ENCODE data around the gene TMEM121B.

The TMEM121B gene

GRCh38 chr22:17112491-17113042 lies 8.6 kb downstream of the TMEM121B start:
- no peak overlapping the region for H3K4me3 ChIP-seq (ENCODE audit: low read depth, low read length)
- DNase-seq (ENCODE audit: low read depth), result no peak
- TF ChIP-seq, protein P1, sequence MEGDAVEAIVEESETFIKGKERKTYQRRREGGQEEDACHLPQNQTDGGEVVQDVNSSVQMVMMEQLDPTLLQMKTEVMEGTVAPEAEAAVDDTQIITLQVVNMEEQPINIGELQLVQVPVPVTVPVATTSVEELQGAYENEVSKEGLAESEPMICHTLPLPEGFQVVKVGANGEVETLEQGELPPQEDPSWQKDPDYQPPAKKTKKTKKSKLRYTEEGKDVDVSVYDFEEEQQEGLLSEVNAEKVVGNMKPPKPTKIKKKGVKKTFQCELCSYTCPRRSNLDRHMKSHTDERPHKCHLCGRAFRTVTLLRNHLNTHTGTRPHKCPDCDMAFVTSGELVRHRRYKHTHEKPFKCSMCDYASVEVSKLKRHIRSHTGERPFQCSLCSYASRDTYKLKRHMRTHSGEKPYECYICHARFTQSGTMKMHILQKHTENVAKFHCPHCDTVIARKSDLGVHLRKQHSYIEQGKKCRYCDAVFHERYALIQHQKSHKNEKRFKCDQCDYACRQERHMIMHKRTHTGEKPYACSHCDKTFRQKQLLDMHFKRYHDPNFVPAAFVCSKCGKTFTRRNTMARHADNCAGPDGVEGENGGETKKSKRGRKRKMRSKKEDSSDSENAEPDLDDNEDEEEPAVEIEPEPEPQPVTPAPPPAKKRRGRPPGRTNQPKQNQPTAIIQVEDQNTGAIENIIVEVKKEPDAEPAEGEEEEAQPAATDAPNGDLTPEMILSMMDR (IDR thresholded peaks at IDR 0.05; ENCODE audit: control insufficient read depth, extremely low read depth, insufficient read depth), result no peak

DNA sequence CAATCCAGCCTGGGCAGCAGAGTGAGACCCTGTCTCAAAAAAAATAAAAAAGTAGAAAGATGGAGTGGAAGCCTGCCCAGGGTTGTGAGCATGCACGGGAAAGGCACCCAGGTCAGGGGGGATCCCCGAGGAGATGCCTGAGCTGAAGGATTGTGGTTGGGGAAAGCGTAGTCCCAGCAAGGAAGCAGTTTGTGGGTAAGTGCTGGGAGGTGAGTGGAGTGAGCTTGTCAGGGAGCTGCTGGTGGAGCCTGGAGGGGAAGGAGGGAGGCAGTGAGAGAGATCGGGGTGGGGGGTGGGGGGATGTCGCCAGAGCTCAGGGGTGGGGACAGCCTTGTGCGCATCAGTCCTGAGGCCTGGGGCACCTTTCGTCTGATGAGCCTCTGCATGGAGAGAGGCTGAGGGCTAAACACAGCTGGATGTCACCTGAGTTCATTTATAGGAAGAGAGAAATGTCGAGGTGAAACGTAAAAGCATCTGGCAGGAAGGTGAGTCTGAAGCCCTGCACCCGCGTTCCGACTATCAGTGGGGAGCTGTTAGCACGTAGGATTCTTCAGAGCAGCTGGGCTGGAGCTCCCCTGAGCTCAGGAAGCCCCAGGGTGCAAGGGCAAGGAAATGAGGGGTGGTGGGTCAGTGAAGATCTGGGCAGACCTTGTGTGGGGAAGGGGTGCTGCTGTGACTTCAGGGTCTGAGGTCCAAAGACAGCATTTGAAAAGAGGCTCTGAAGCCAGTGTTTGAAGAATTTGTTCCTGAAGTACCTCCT lies 10.2 kb downstream of the TMEM121B start:
- no peak overlapping the region for H3K4me3 ChIP-seq (ENCODE audit: low read depth, low read length)
- TF ChIP-seq, protein P1 (IDR thresholded peaks at IDR 0.05; ENCODE audit: control insufficient read depth, extremely low read depth, insufficient read depth), result no peak
- no peak for DNase-seq (ENCODE audit: low read depth)

GRCh38 chr22:17109976-17110375 lies 11.2 kb downstream of the TMEM121B start:
- no peak for DNase-seq (ENCODE audit: low read depth)
- TF ChIP-seq, protein P1 (IDR thresholded peaks at IDR 0.05; ENCODE audit: control insufficient read depth, extremely low read depth, insufficient read depth), result no peak
- H3K4me3 ChIP-seq (ENCODE audit: low read depth, low read length), result no peak overlapping the region

- TF ChIP-seq, protein P1 (IDR thresholded peaks at IDR 0.05; ENCODE audit: control insufficient read depth, extremely low read depth, insufficient read depth), result no peak
- no peak for DNase-seq (ENCODE audit: low read depth)
- H3K4me3 ChIP-seq (ENCODE audit: low read depth, low read length), result no peak overlapping the region
Observed at GRCh38 chr22:17109113-17109865, 11.9 kb downstream of the TMEM121B start.

DNA sequence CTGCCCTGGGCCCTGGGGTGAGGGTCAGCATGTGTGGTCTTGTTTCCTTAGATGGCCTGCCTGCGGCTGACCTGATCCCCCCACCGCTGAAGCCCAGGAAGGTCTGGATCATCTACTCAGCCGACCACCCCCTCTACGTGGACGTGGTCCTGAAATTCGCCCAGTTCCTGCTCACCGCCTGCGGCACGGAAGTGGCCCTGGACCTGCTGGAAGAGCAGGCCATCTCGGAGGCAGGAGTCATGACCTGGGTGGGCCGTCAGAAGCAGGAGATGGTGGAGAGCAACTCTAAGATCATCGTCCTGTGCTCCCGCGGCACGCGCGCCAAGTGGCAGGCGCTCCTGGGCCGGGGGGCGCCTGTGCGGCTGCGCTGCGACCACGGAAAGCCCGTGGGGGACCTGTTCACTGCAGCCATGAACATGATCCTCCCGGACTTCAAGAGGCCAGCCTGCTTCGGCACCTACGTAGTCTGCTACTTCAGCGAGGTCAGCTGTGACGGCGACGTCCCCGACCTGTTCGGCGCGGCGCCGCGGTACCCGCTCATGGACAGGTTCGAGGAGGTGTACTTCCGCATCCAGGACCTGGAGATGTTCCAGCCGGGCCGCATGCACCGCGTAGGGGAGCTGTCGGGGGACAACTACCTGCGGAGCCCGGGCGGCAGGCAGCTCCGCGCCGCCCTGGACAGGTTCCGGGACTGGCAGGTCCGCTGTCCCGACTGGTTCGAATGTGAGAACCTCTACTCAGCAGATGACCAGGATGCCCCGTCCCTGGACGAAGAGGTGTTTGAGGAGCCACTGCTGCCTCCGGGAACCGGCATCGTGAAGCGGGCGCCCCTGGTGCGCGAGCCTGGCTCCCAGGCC lies 12.7 kb downstream of the TMEM121B start:
- no peak for DNase-seq (ENCODE audit: low read depth)
- TF ChIP-seq, protein P1 (IDR thresholded peaks at IDR 0.05; ENCODE audit: control insufficient read depth, extremely low read depth, insufficient read depth), result no peak
- no peak overlapping the region for H3K4me3 ChIP-seq (ENCODE audit: low read depth, low read length)

DNA sequence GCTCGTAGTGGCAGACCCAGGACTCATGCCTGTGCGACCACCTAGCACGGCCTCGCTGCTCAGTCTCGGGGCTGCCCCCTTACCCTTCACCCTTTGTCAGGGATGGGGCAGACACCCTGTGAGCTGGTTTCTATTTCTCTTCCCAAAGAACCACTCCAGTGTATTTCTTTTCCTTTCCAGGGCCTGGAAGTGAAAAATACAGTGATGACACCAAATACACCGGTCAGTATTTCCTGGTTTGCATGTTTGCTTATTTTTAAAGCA lies 13.7 kb downstream of the TMEM121B start:
- DNase-seq (ENCODE audit: low read depth), result no peak
- no peak overlapping the region for H3K4me3 ChIP-seq (ENCODE audit: low read depth, low read length)
- TF ChIP-seq, protein P1 (IDR thresholded peaks at IDR 0.05; ENCODE audit: control insufficient read depth, extremely low read depth, insufficient read depth), result no peak

Measured in LNCaP clone FGC (cell line).